ENCODE measurements around the gene CNKSR1. TPM values are rescaled to one million over a fixed set of nuclear protein-coding genes. Genes with fewer than 3 reads are reported as not detected.
A peak's percentile ranks its signal among the peaks of the same experiment; 100 is the strongest.

The CNKSR1 gene
- total RNA-seq, 1 donor from 2014 or later, result 21.9 TPM

DNA sequence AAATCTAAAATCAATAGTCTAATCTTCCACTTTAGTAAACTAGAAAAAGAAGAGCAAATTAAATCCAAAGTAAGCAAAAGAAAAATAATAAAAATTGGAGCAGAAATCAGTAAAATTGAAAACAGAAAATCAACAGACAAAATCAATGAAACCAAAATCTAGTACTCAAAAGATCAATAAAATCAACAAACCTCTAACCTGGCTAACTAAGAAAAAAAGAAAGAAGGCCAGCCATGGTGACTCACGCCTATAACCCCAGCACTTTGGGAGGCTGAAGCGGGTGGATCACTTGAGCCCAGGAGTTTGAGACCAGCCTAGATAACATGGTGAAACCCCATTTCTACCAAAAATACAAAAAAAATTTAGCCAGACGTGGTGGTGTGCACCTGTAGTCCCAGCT is 42.8 kb upstream of the CNKSR1 start:
- intact Hi-C loops (cut with DNase I), result no loop called here
- H3K9me3 ChIP-seq, result no peaks in the 10 kb centered on the region
- DNase-seq (ENCODE audit: extremely low spot score in 2 of 2), result no peak
- no peak overlapping the region for H3K27ac ChIP-seq
- H3K36me3 ChIP-seq, result no peaks in the 10 kb centered on the region
- no peaks in the 10 kb centered on the region for H3K27me3 ChIP-seq
- TF ChIP-seq POLR2A (IDR thresholded peaks at IDR 0.05), result no peak
- TF ChIP-seq POLR2AphosphoS5 (IDR thresholded peaks at IDR 0.05; ENCODE audit: insufficient read depth in 1 of 2, low read depth in 1 of 2), result no peak
- TF ChIP-seq, protein P1, sequence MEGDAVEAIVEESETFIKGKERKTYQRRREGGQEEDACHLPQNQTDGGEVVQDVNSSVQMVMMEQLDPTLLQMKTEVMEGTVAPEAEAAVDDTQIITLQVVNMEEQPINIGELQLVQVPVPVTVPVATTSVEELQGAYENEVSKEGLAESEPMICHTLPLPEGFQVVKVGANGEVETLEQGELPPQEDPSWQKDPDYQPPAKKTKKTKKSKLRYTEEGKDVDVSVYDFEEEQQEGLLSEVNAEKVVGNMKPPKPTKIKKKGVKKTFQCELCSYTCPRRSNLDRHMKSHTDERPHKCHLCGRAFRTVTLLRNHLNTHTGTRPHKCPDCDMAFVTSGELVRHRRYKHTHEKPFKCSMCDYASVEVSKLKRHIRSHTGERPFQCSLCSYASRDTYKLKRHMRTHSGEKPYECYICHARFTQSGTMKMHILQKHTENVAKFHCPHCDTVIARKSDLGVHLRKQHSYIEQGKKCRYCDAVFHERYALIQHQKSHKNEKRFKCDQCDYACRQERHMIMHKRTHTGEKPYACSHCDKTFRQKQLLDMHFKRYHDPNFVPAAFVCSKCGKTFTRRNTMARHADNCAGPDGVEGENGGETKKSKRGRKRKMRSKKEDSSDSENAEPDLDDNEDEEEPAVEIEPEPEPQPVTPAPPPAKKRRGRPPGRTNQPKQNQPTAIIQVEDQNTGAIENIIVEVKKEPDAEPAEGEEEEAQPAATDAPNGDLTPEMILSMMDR (IDR thresholded peaks at IDR 0.05), result no peak
- peaks cover 4% of the 10 kb centered on the region for H3K4me1 ChIP-seq
- no peak overlapping the region for H3K4me3 ChIP-seq

DNA sequence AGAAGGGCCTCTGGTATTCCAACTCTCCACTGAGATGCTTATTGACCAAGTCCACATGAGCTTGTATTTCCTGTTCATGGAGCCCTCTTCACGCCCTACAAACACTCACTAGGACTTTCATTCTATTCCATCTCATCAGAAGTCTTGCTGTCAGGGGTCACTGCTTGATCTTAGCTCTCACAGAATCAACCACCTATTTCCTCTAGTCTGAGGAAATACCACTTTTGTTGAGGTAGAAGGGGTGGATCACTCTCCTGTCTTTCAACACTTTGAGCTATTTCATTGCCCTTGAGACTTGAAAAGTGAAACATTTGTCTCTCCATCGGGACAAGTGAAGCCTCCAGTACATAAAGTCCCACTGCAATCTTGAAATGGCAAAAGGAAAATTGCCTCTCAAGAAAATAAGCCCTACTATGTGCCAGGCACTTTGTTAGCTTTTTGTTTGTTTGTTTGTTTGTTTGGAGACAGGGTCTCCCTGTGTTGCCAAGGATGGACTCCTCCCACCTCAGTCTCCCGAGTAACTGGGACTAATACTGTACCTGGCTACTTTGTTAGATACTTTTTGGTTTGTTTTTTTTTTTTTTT is 38.2 kb upstream of the CNKSR1 start:
- no peaks in the 10 kb centered on the region for H3K36me3 ChIP-seq

DNA sequence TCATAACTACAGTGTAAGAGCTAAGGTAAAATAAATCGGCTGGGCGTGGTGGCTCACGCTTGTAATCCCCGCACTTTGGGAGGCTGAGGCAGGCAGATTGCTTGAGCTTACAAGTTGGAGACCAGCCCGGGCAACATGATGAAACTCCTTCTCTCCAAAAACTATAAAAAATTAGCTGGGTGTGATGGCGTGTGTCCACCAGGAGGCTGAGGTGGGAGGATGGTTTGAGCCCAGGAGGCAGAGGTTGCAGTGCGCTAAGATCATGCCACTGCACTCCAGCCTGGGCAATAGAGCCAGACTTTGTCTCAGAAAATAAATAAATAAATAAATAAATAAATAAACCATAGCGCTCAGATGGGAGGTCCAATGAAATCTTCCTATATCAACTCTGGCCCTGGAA is 35.1 kb upstream of the CNKSR1 start:
- Histone ChIP-seq H3K9me3 (no peaks in the 10 kb centered on the region), H3K27me3 (no peaks in the 10 kb centered on the region), H3K27ac (no peak overlapping the region), H3K36me3 (no peaks in the 10 kb centered on the region), H3K4me1 (peaks cover 4% of the 10 kb centered on the region), H3K4me3 (no peak overlapping the region)
- no peak for DNase-seq (ENCODE audit: extremely low spot score in 2 of 2)
- intact Hi-C loops (cut with DNase I), result loop anchor here (5.0 kb wide), 1 partner anchor 40 kb away; no protein-coding TSS in a partner anchor
- TF ChIP-seq POLR2AphosphoS5 (IDR thresholded peaks at IDR 0.05; ENCODE audit: insufficient read depth in 1 of 2, low read depth in 1 of 2) (no peak), POLR2A (IDR thresholded peaks at IDR 0.05) (no peak)
- TF ChIP-seq, protein P1 (IDR thresholded peaks at IDR 0.05), result no peak

More for the DNA sequence above, 38.2 kb upstream of the CNKSR1 start:
- TF ChIP-seq, protein P1 (IDR thresholded peaks at IDR 0.05), result no peak
- no peak for TF ChIP-seq POLR2A (IDR thresholded peaks at IDR 0.05)
- no peak for TF ChIP-seq POLR2AphosphoS5 (IDR thresholded peaks at IDR 0.05; ENCODE audit: insufficient read depth in 1 of 2, low read depth in 1 of 2)
- H3K4me3 ChIP-seq, result no peak overlapping the region
- H3K27me3 ChIP-seq, result no peaks in the 10 kb centered on the region
- no peak for DNase-seq (ENCODE audit: extremely low spot score in 2 of 2)
- intact Hi-C loops (cut with DNase I), result no loop called here
- no peak overlapping the region for H3K27ac ChIP-seq
- H3K9me3 ChIP-seq, result no peaks in the 10 kb centered on the region
- H3K4me1 ChIP-seq, result peaks cover 4% of the 10 kb centered on the region

DNA sequence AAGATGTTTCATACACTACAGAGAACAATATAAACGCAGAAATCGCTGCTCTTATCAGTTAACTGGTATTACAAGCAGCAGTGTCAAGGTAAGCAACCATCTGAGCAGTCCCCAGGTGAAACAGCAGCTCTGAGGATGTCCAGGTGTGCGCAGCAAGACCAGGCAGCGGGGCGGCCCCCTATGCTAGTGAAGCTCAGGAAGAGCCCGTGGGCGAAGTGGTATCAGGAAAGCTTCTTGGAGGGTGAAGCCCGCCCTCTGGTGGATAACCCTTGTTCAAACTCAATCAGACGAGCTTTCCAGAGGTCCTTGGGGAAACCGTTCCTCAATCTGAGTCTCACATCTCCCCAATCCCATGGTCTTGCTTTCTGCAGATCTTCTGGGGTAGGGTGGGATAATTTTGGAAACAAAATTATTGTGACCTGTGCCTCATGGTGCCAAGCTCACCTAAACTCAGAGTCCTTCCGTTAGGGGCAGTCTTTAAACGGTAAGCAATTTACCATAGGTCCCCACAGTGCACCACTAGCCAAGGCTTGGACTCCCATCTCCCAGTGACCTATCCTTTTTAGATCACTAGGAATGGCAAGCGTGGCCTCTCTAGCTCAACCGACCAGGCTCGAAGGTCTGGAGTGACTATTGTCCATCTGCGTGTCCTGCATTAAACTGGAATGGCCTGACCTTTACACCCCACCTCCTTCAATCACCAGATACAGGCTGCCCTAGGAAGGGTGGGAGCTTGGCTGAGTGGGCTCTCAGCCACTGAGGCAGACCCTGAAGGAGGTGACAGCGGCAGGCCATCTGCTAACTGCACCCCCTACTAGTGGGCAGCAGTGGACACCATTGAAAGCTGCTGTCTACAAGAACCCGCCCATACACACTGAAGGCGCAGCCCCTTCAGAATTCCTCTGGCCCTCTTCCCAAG is 32.0 kb upstream of the CNKSR1 start:
- Histone ChIP-seq H3K9me3 (no peaks in the 10 kb centered on the region), H3K36me3 (no peaks in the 10 kb centered on the region), H3K4me1 (no peaks in the 10 kb centered on the region), H3K27ac (no peak overlapping the region), H3K27me3 (no peaks in the 10 kb centered on the region), H3K4me3 (no peak overlapping the region)
- TF ChIP-seq, protein P1 (IDR thresholded peaks at IDR 0.05), result peak; percentile 64 to 80 (median 71)
- TF ChIP-seq POLR2A (IDR thresholded peaks at IDR 0.05), result no peak
- DNase-seq (ENCODE audit: extremely low spot score in 2 of 2), result no peak
- intact Hi-C loops (cut with DNase I), result no loop called here

DNA sequence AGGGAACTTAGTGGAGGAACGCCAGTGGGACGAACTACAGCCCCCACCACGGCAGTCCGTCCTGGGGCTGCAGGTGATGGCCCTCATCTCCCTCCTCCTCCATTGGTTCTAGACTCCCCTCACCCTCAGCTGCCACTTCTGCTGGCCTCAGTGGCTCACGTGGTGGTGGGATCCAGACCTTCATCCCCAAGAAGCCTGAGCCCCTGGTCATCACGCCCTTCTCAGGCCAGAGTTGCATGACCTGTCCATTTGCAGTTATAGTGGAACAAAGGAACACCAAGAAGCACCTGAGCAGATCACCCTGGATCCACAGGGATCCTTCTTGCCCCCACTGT is 31.4 kb upstream of the CNKSR1 start:
- no peaks in the 10 kb centered on the region for H3K27me3 ChIP-seq
- no peak overlapping the region for H3K27ac ChIP-seq
- intact Hi-C loops (cut with DNase I), result no loop called here
- no peak overlapping the region for H3K4me3 ChIP-seq
- H3K36me3 ChIP-seq, result no peaks in the 10 kb centered on the region
- TF ChIP-seq, protein P1 (IDR thresholded peaks at IDR 0.05), result no peak
- TF ChIP-seq POLR2AphosphoS5 (IDR thresholded peaks at IDR 0.05; ENCODE audit: insufficient read depth in 1 of 2, low read depth in 1 of 2) (no peak), POLR2A (IDR thresholded peaks at IDR 0.05) (no peak)
- H3K9me3 ChIP-seq, result no peaks in the 10 kb centered on the region
- no peaks in the 10 kb centered on the region for H3K4me1 ChIP-seq
- no peak for DNase-seq (ENCODE audit: extremely low spot score in 2 of 2)
